Vagina (tissue), 2 donors: ENCODE measurements around the gene TRAPPC1.

Experiments
- CTCF ChIP-seq, 3 experiments: fragments of 450-650 bp in 2 of 3; fragments of 200-600 bp in 1 of 3; sonication (generic) in 1 of 3; IDR thresholded peaks; one replicate each; pipeline ENCODE4 v1.5.1; 2017 to 2019; ENCODE audit warnings: antibody characterized with exemption in 3 of 3, mild to moderate bottlenecking in 2 of 3, moderate library complexity in 2 of 3
- POLR2A ChIP-seq, 2 donors: fragments of 450-650 bp; IDR thresholded peaks; one replicate each; pipeline ENCODE4 v1.6.1; 2017; ENCODE audit warnings: antibody characterized with exemption in 2 of 2, mild to moderate bottlenecking in 2 of 2, moderate library complexity in 2 of 2
- POLR2AphosphoS5 ChIP-seq, 2 donors: sonication (generic); formaldehyde crosslinking; IDR thresholded peaks; one replicate each; pipeline ENCODE4 v1.9.0; 2017; ENCODE audit warnings: antibody characterized with exemption in 2 of 2, mild to moderate bottlenecking in 2 of 2, low read depth in 1 of 2; ENCODE audit not compliant: insufficient read depth in 1 of 2

- TF ChIP-seq CTCF (IDR thresholded peaks at IDR 0.05) = no peak
- no peak for TF ChIP-seq POLR2AphosphoS5 (IDR thresholded peaks at IDR 0.05; ENCODE audit: insufficient read depth in 1 of 2, low read depth in 1 of 2)
- no peak for TF ChIP-seq POLR2A (IDR thresholded peaks at IDR 0.05)
Observed at GRCh38 chr17:7977039-7977438, 45.3 kb upstream of the TRAPPC1 start.
